Activated CD8-positive, alpha-beta memory T cell treated with anti-CD3 and anti-CD28 coated beads for 36 hours (primary cell): ENCODE data around the gene SLC25A28. TPM values are rescaled to one million over a fixed set of nuclear protein-coding genes. Genes with fewer than 3 reads are reported as not detected.
"Not testable (repeated sequence)": the region's sequence is repeated elsewhere in the genome, so short reads cannot be mapped to it uniquely, and the experiment has no call there.

ENCODE experiments used
- CTCF ChIA-PET: fragments of 350-600 bp; sonication (Branson Sonifier 250); formaldehyde crosslinking; loops from one replicate; lab custom pipeline; 2021; ENCODE audit warnings: antibody characterized with exemption; lab: Charles Lee
- POLR2A ChIA-PET: fragments of 350-600 bp; sonication (Branson Sonifier 250); formaldehyde crosslinking; loops from one replicate; lab custom pipeline; 2021; ENCODE audit warnings: antibody characterized with exemption; lab: Charles Lee
- total RNA-seq, 2 experiments: library from RNA; stranded (reverse); gene quantifications; one replicate each; pipeline ENCODE4 v1.2.3, GENCODE V29; 2021

SLC25A28 gene
- total RNA-seq, 2 experiments from 2014 or later = 49.2 to 51.0 TPM

DNA sequence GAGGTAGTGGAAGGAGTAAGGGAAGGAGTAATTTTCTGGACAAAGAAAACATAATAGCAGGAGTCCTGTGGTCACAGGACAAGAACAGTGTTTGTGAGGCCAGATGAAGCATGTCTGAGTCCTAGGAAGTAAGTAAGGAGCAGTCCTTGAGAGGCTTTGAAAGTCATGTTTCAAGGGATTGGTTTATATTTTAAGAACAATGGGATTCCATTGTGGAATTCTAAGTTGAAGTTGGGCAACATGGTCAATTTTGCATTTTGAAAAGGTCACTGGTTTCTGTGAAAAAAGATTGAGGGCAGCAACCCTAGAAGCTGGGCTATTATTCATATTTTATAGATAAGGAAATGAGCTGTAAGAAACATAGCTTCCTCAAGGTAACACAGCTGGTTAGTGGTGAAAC is 10.8 kb upstream of the SLC25A28 start:
- POLR2A ChIA-PET = no interaction called here
- CTCF ChIA-PET = no interaction called here

DNA sequence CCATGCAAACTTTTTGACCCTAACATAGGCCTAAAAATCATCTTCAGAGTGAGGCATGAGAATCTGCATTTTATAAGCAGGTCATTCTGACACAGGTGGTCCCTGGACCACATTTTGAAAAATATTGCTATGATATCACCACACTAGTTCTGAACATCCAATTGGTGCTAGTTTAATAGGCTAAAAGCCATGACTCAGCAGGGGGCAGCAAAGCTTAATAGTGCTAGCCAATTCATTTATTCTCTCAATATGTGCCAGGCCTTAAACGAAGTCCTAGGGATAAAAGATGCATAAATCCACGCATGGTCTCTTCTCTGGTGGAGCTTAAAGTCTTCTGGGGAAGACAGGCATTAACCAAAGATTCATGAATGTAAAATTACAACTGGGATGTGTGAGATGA is 10.2 kb upstream of the SLC25A28 start:
- ChIA-PET POLR2A (no interaction called here), CTCF (no interaction called here)

DNA sequence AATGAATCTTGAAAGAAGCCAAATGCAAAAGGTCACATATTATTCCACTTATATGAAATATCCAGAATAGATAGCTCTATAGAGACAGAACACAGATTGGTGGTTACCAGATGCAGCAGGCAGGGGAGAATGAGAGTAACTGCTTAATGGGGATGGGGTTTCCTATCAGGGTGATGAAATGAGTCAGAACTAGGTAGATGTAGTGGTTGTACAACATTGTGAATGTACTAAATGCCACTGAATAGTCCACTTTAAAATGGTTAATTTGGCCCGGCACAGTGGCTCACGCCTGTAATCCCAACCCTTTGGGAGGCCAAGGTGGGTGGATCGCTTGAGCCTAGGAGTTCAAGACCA is 9.4 kb upstream of the SLC25A28 start:
- POLR2A ChIA-PET = no interaction called here

DNA sequence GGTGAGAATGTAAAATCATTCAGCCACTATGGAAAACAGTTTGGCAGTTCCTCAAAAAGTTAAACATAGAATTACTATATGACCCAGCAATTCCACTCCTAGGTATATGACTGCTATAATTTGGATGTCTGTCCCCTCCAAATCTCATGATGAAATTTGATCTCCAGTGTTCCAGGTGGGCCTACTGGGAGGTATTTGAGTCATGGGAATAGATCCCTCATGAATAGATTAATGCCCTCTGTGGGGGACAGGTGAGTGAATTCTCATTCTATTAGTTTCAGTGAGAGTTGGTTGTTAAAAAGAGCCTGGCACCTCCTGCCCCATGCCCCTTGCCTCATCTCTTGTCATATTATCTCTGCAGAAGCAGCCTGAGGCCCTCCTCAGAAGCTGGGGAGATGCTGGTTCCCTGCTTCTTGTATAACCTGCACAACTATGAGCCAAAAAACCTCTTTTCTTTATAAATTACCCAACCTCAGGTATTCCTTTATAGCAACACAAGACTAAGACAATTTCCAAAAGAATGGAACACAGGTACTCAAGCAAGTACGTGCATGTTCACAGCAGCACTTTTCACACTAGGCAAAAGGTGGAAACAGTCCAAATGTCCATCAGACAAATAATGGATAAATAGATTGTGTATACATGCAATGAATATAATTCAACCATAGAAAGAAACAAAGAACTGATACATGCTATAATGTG is 8.8 kb upstream of the SLC25A28 start:
- ChIA-PET CTCF (no interaction called here), POLR2A (no interaction called here)

More for the DNA sequence above, 9.4 kb upstream of the SLC25A28 start:
- CTCF ChIA-PET = no interaction called here

DNA sequence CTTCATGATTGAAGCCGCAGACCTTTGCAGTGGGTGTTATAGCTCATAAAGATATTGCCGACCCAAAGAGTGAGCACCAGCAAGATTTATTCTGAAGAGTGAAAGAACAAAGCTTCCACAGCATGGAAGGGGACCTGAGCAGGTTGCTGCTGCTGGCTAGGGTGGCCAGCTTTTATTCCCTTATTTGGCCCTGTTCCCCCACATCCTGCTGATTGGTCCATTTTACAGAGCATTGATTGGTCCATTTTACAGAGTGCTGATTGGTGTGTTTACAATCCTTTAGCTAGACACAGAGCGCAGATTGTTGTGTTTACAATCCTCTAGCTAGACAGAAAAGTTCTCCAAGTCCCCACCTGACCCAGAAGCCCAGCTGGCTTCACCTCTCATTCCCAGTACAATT is 4.9 kb upstream of the SLC25A28 start:
- CTCF ChIA-PET, POLR2A ChIA-PET: not testable (repeated sequence)

DNA sequence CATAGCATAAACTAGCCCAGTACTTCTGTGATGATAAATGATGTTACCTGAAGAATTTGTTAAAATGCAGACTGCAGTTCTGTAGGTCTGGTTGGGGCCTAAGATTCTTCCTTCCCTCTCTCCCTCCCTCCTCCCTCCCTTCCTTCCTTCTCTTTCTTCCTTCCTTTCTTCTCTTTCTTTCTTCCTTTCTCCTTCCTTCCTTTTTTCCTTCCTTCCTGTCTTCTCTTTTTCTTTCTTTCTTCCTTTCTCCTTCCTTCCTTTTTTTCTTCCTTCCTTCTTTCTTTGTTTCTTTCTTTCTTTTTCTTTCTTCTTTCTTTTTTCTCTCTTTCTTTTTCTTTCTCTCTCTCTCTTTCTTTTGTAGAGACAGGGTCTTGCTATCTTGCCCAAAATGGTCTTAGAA is 3.7 kb upstream of the SLC25A28 start:
- ChIA-PET CTCF (no interaction called here), POLR2A (no interaction called here)

DNA sequence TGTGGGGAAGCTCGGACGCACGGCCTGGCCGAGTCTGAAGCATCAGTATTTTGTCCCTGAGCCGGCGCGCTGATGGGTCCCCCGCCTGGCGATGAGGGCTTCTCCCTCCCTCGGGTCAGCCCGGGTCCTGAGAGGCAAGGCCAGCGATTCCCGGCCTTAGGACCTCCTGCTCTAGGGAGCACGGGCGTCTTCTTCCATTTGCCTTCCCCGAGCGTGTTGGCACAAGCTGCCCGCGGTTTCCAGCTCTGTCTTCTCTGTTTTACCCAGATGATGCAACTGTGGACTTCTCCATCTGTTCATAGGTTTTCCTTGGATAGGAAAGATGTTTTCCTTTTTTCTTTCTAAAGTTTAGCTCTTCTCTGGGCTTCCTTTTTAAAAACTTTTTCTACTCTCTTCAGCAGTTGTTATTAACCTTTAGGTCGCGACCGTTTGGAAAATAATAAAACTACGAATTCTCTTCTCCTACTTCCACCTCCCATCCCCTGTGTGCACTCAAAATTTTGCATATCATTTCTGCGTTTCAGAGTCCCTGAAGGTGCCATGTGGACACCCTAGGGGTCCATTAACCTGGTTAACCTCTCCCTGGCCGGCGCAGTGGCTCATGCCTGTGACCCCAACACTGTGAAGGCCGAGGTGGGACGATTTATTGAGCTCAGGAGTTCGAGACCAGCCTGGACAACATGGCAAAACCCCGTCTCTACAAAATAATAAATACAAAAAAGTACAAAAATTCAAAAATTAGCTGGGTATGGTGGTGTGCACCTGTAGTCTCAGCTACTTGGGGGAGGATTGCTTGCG is 1.4 kb upstream of the SLC25A28 start:
- CTCF ChIA-PET = interaction anchor here (0.9 to 1.7 kb wide), 5 partner anchors 9 to 185 kb away, joined by 3 to 6 read pairs (median 4); partner anchors contain the start of gene ENTPD7

DNA sequence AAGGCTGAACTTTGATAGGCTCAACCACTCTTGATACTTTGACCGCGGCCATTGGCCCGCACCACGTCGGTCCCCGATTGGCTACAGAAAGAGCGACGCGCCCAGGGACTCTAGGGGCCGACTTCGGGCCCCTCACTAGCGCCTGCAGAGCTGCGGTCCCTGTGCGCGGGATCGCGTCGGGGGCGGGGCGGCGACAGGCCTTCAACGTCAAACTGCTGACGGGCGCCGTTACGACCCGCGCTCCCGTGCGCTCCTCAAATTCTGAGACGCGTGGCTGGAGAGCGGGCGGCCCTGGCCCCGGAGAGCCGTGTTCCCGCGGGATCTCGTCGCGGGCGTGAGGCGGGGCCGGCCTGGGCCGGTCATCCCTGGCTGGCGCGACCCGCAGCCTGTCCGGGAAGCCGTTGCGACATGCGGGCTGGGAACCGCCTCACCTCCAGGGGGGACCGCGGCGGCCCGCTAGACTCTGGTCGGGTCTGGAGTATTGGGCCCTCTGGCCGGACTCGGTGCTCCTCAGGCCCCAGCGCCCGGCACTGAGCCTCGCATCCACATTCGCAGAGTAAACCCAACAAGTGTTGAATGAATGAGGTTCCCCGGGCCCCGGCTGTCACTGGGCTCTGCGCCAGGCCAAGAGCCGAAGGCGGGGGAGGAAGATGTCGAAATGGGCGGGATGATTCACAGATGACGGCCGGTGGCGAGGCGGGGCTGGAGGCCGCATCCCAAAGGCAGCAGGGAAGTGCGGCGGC is 643 bp upstream of the SLC25A28 start:
- ChIA-PET POLR2A (interaction anchor here (0.6 to 3.4 kb wide), 9 partner anchors 34 to 195 kb away, joined by 3 to 21 read pairs (median 5); partner anchors contain the start of genes COX15, CUTC, ENTPD7 and GOT1), CTCF (interaction anchor here (1.0 to 1.7 kb wide), 3 partner anchors 8 to 38 kb away, joined by 3 to 6 read pairs (median 3); partner anchors contain the start of gene ENTPD7)

More for the DNA sequence above, 1.4 kb upstream of the SLC25A28 start:
- POLR2A ChIA-PET = interaction anchor here (0.6 to 3.4 kb wide), 7 partner anchors 33 to 191 kb away, joined by 3 to 21 read pairs (median 5); partner anchors contain the start of genes COX15, CUTC, ENTPD7 and GOT1

DNA sequence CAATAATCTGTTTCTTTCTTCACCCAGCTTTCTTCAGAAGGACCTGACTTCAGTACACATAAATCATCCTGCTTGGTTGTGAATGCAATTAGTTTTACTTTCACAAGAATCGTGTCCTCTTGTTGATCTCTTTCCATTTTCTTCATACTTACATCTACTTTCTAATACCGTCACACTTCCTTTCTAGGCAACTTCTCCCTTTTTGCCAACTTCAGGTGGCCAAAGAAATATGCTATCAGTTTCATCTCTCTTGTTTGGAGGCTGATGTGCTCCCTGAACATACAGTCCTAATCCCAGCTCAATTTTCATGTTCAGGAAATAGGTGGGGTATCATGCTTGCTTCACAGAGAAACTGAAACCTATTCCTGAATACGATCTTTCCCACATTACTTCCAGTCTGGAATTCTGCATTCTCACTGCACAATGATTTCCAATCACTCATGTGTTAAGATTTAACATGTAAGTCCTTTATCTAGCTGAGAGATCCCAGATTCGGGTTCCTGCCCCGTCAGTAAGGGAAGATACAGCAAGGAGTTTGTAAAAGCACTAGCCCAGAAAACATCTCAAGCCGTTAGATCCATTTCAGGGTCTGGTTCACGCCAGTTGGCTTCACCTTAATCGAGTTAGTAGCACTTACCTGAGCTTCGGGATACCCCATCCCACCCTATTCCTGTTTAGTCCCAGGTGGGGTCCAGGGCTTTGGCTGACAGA is 994 bp downstream of the SLC25A28 start:
- CTCF ChIA-PET = interaction anchor here (0.7 to 1.0 kb wide), 2 partner anchors 11 to 40 kb away, joined by 3 to 4 read pairs; partner anchors contain the start of gene ENTPD7
- POLR2A ChIA-PET = interaction anchor here (0.7 to 3.4 kb wide), 4 partner anchors 40 to 189 kb away, joined by 3 to 21 read pairs (median 6); partner anchors contain the start of genes COX15, CUTC, ENTPD7 and GOT1

DNA sequence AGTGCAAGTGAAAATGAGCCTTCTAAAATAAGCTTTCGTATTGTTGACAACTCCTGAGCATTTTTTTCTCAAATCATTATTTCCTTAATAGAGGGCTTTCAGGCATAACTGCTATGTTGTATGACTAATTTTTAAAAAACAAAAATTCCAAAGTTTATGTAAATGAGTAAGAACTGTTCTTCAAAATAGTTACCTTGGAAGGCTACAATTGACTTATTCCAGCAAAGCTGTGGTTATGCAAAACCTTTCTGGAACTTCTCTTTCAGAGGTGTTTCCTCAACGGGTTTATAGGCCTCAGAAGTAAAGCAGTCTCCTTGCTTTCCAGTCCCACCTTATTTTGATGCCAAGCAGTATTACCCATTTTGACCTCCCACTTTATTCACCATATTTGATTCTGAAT is 2.5 kb downstream of the SLC25A28 start:
- POLR2A ChIA-PET = interaction anchor here (1.1 kb wide), 1 partner anchor 42 kb away, joined by 4 read pairs; the partner anchor contains the start of gene ENTPD7
- CTCF ChIA-PET = no interaction called here

DNA sequence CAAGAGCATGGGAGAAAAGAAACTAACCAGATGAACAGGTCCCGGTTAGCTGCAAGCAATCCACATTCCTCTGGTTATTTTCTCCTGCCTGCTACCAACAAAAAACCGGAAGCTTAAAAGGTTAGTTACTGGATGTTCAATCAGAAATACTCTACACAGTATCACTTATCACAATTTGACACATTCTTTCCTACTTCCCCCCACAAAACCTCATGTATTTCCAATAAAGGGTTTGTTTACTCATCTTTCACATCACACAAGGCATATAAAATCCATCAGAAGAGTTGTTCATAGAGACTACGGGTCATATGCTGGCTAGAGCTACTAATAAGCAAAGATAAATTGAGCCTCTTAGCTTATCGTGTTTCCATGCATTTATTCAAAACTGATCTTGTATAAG is 4.8 kb downstream of the SLC25A28 start:
- ChIA-PET POLR2A (interaction anchor here (0.6 to 1.2 kb wide), 5 partner anchors 119 to 1200 kb away, joined by 3 to 17 read pairs (median 5); partner anchors contain the start of gene GOT1), CTCF (interaction anchor here (0.7 to 2.2 kb wide), 3 partner anchors 44 to 180 kb away, joined by 3 to 7 read pairs (median 4); partner anchors contain the start of gene ENTPD7)

DNA sequence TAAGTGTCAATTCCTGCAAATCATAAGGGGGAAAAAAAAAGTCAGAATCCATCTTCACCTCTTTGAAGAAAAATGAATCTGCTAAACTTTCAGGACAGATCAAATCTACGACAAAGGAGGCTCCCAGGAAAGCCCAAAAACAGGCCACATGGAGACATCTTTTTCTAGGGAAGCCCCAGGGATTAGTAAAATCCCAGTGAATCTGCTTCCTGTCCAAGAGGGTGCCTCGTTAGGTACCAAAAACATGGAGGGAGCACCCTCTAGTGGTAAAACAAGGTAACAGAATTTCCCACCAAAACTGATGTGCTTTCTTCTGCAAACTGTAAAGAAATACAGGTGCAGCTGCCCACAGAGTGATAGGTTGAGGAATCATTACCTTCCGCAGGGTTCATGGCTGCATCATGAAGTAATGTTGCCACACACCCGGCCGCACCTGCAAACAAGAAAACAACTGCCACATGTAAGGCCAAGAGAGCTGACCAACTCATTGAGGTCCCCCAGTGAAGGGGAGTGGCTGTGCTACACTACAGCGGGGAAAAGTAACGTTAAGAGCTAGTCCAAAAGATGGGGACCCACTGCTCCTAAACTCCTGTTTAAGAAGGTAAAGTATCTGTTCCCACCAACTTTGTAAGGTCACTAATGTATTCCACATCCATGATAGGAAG is 7.9 kb downstream of the SLC25A28 start:
- CTCF ChIA-PET = interaction anchor here (0.7 to 1.2 kb wide), 6 partner anchors 9 to 222 kb away, joined by 3 to 5 read pairs (median 4); no protein-coding TSS in a partner anchor
- POLR2A ChIA-PET = interaction anchor here (0.8 to 0.9 kb wide), 2 partner anchors 48 to 182 kb away, joined by 3 to 4 read pairs; partner anchors contain the start of gene GOT1

DNA sequence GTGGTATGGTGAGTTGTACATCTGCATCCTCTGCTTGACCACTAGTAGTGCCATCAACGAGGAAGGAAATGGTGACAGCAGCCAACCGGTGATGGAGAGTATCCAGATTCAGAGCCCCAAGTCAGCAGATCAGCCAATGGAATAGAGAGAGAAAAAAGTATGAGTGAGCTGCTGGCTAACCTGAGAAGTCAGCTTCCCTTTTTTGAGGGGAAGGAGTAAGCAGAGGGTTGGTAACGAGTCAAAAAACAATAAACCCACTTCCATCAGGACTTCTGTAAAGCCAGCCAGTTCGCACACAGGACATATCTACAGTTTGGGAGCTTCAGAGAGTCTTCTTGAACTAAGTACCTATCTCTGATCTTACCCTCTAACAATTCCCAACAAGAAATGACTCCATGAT is 8.9 kb downstream of the SLC25A28 start:
- CTCF ChIA-PET = interaction anchor here (0.7 kb wide), 1 partner anchor 51 kb away, joined by 5 read pairs; no protein-coding TSS in a partner anchor
- POLR2A ChIA-PET = no interaction called here

DNA sequence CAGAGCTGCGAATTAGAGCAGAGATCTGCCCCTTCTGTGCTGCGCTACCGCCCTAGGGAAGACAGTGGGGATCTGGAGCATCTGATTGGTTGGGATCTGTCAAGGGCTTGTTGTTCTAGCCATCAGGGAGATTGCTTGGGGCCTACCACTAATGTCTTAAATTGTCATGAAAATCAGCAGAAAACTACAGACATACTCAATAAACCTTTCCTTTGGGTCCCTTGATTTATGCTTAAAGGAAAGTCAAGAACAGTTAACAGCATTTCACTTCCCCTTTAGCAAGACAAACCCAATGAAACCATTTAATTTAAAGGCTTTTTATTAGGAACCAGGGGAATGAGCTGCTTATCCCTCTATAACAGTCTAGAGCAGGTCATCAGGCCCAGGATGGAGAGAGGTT is 10.0 kb downstream of the SLC25A28 start:
- POLR2A ChIA-PET = interaction anchor here (0.7 kb wide), 1 partner anchor 51 kb away, joined by 4 read pairs; no protein-coding TSS in a partner anchor
- CTCF ChIA-PET = interaction anchor here (1.6 kb wide), 1 partner anchor 174 kb away, joined by 5 read pairs; no protein-coding TSS in a partner anchor

DNA sequence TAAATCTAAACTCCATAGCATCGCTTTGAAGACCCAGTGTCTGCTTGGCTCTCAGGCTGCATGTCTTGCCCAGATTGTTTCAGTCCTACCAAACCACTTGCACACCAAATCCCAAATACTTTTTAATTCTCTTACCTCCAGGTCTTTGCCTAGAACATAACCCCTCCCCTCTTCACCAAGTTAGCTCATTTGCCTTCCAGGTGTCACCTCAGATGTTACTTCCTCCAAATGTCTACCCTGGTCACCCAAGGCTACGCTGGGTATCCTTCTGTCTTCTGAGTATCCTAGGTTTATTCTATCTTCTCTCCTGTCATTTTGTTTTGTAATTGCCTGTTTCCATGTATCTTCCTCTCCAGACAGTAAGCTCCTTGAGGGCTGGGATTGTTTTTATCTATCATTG is 11.1 kb downstream of the SLC25A28 start:
- POLR2A ChIA-PET = no interaction called here
- CTCF ChIA-PET = interaction anchor here (1.6 kb wide), 1 partner anchor 173 kb away, joined by 5 read pairs; no protein-coding TSS in a partner anchor

DNA sequence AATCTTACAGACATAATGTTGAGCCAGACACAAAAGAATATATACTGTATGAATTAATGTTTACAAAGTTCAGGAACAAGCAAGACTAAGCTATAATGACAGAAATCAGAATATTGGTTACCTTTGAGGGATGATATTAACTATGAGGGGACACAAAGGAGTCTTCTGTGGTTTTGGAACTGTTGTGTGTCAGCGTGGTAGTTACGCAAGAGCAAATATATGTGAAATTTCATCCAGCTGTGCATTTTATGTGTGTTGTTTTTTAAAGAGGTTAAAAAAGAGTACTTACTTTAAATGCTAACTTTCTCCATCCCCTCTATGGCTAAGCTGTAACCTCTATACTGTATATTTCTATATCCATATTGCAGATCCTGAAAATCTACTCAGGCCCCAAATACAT is 14.9 kb downstream of the SLC25A28 start:
- CTCF ChIA-PET = interaction anchor here (1.1 kb wide), 1 partner anchor 170 kb away, joined by 3 read pairs; no protein-coding TSS in a partner anchor
- POLR2A ChIA-PET = no interaction called here

DNA sequence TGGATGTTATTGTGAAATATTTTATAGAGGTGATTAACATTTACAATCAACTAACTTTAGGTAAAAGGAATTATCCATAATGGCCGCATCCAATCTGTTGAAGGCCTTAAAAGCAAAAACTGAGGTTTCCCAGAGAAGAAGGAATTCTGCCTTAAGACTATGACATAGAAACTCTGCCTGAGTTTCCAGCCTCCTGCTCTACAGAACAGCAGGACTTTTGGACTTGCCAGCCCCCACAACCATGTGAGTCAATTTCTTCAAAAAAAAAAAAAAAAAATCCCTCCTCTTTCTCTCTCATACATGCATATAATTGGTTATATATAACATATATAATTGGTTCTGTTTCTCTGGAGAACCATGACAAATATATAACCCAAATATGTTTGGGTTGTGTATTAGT is 15.4 kb downstream of the SLC25A28 start:
- POLR2A ChIA-PET = no interaction called here
- CTCF ChIA-PET = interaction anchor here (0.7 to 1.1 kb wide), 2 partner anchors 169 to 735 kb away, joined by 3 read pairs; no protein-coding TSS in a partner anchor
